Upper lobe of left lung (tissue), 4 donors: ENCODE measurements around the gene CC2D2B.

Experiments used
- POLR2A ChIP-seq, 4 donors: fragments of 450-650 bp; IDR thresholded peaks; one replicate each; pipeline ENCODE4 v1.5.1; 2016 to 2017; ENCODE audit warnings: antibody characterized with exemption in 4 of 4, mild to moderate bottlenecking in 2 of 4
- TF ChIP-seq, protein P1 (sequence below), 6 experiments: fragments of 450-650 bp in 4 of 6; fragments of 200-600 bp in 2 of 6; sonication (generic) in 2 of 6; IDR thresholded peaks; one replicate each; pipeline ENCODE4 v1.5.1; 2016 to 2019; ENCODE audit warnings: antibody characterized with exemption in 6 of 6

DNA sequence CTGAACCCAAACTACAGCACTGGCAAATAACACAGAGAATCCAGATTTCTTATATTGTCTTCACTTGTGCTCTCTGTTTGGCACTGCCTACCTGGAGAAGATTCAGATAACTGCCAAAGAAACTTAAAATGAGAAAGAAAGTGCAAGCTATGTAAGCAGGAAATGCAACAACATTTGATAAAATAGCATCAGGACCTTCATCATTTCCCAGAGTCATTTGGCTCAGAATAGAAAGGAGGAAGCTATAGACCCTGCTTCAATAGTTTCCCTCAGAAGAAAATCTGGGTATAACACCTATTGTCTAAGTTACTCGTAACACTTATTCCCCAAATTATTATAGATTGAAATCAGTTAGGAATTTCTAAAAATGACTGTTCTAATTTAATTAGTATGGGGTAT is 56.2 kb downstream of the CC2D2B start:
- TF ChIP-seq POLR2A (IDR thresholded peaks at IDR 0.05), result no peak
- TF ChIP-seq, protein P1, sequence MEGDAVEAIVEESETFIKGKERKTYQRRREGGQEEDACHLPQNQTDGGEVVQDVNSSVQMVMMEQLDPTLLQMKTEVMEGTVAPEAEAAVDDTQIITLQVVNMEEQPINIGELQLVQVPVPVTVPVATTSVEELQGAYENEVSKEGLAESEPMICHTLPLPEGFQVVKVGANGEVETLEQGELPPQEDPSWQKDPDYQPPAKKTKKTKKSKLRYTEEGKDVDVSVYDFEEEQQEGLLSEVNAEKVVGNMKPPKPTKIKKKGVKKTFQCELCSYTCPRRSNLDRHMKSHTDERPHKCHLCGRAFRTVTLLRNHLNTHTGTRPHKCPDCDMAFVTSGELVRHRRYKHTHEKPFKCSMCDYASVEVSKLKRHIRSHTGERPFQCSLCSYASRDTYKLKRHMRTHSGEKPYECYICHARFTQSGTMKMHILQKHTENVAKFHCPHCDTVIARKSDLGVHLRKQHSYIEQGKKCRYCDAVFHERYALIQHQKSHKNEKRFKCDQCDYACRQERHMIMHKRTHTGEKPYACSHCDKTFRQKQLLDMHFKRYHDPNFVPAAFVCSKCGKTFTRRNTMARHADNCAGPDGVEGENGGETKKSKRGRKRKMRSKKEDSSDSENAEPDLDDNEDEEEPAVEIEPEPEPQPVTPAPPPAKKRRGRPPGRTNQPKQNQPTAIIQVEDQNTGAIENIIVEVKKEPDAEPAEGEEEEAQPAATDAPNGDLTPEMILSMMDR (IDR thresholded peaks at IDR 0.05), result no peak
